ENCODE measurements around the gene E2F3. TPM values are rescaled to one million over a fixed set of nuclear protein-coding genes. Genes with fewer than 3 reads are reported as not detected.

The E2F3 gene
- 10 to 100 TPM in 1 of 2 donors, 1 to 10 TPM in 1; 6.5 to 12.4 TPM for total RNA-seq

DNA sequence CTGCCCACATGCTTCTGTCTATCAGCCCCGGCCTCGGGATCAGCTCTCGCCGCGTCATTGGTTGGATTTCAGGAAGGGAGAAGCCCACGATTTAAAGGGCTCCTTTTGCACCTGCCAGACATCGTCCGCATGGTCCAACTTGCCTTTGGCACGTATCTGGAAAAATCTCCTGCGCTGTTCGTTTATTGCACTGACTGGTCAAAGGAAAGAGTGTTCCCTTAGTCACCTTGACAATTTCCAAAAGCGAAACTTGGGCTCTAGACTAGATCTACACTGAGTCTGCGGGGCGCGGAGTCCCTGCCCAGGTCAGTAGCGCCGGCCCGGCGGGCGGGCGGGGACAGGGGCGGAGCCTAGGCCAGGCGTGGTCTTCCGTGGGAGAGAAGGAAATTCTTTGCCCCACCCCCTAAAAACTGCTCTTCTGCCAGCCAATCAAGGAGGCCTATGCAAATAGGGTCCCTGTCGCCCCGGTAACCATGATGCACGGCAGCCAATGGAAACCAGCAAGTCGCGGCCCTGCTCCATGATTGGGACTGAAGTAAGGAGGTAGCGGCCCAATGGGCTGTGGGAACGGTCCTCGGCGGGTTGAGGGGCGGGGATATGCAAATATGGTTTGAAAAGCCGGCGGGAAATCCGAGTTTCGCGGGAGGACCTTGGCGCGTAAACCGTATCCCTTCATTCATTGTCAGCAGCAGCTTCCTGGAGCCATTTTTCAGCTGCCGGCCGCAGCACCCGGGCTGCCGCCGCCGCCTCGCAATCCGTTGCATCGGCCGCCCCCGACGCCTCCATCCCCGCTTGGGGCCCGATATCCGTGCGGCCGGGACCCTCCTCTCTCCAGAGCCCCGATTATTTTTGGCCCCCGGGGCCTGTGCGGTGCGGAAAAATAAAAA lies at the start of gene E2F3:
Gene E2F3, plus strand, starts transcription at position 675 of the 887 bp plus-strand sequence. CDS start 354 bp downstream, outside the sequence.
- ATAC-seq (ENCODE audit: insufficient number of reproducible peaks, low FRiP score, low read depth), result peak; percentile 98
- Histone ChIP-seq H3K4me3 (peak within 1 kb of the TSS; percentile 98), H3K36me3 (no peaks in the 10 kb centered on the region), H3K9me3 (no peaks in the 10 kb centered on the region), H3K4me1 (ENCODE audit: control insufficient read depth in 1 of 2, low read depth in 2 of 2) (peaks cover 0 to 4% of the 10 kb centered on the region in 2 donors), H3K27me3 (replicated peaks; ENCODE audit: insufficient read depth) (no peaks in the 10 kb centered on the region), H3K27ac (peak within 1 kb of the TSS; percentile 86 to 95)
- peak; percentile 100 for DNase-seq (ENCODE audit: low spot score)
- TF ChIP-seq CTCF (IDR thresholded peaks at IDR 0.05), result no peak

- no peak for TF ChIP-seq CTCF (IDR thresholded peaks at IDR 0.05)
- Histone ChIP-seq H3K4me3 (no peak overlapping the region), H3K27me3 (replicated peaks; ENCODE audit: insufficient read depth) (no peaks in the 10 kb centered on the region), H3K4me1 (ENCODE audit: control insufficient read depth in 1 of 2, low read depth in 2 of 2) (no peaks in the 10 kb centered on the region), H3K27ac (no peak overlapping the region), H3K9me3 (no peaks in the 10 kb centered on the region), H3K36me3 (no peaks in the 10 kb centered on the region)
- ATAC-seq (ENCODE audit: insufficient number of reproducible peaks, low FRiP score, low read depth) (no peak), DNase-seq (ENCODE audit: low spot score) (no peak)
Measured at GRCh38 chr6:20352346-20352745, 49.3 kb upstream of the E2F3 start.

DNA sequence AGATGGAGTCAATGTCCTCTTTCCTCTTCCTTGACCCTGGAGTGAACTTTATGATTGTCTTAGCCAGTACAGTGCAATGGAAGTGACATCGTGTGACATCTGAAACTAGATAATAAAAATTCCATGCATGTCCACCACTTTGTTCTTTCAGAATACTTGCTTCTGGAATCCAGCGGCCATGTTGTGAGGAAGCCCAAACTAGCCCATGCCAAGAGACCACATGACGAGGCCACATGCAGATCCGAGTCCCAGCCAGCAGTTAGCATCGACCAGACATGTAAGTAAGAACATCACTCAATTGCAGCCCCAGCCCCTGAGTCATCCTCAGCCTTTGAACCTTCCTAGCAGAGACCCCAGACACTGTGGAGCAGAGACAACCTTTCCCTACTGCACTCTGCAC lies 48.5 kb upstream of the E2F3 start:
- TF ChIP-seq CTCF (IDR thresholded peaks at IDR 0.05), result no peak
- H3K9me3 ChIP-seq, result no peaks in the 10 kb centered on the region
- no peaks in the 10 kb centered on the region for H3K4me1 ChIP-seq (ENCODE audit: control insufficient read depth in 1 of 2, low read depth in 2 of 2)
- no peak for ATAC-seq (ENCODE audit: insufficient number of reproducible peaks, low FRiP score, low read depth)
- no peak overlapping the region for H3K4me3 ChIP-seq
- no peak overlapping the region for H3K27ac ChIP-seq
- no peaks in the 10 kb centered on the region for H3K36me3 ChIP-seq
- no peaks in the 10 kb centered on the region for H3K27me3 ChIP-seq (replicated peaks; ENCODE audit: insufficient read depth)
- DNase-seq (ENCODE audit: low spot score), result no peak

DNA sequence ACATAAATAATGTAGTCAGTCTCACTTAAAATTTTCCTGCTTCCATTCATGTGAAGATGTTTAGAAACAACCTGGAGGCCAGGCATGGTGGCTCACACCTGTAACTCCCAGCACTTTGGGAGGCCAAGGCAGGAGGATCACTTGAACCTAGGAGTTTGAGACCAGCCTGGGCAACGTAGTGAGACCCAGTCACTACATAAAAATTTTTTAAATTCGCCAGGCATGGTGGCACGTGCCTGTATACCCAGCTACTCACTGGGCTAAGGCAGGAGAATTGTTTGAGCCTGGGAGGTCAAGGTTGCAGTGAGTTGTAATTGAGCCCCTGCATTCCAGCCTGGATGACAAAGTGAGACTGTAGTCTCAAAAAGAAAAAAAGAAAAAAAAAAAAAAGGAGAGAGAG lies 47.3 kb upstream of the E2F3 start:
- TF ChIP-seq CTCF (IDR thresholded peaks at IDR 0.05), result no peak
- Histone ChIP-seq H3K9me3 (no peaks in the 10 kb centered on the region), H3K27ac (no peak overlapping the region), H3K27me3 (replicated peaks; ENCODE audit: insufficient read depth) (no peaks in the 10 kb centered on the region), H3K4me3 (no peak overlapping the region), H3K4me1 (ENCODE audit: control insufficient read depth in 1 of 2, low read depth in 2 of 2) (no peaks in the 10 kb centered on the region), H3K36me3 (no peaks in the 10 kb centered on the region)
- ATAC-seq (ENCODE audit: insufficient number of reproducible peaks, low FRiP score, low read depth) (no peak), DNase-seq (ENCODE audit: low spot score) (no peak)

DNA sequence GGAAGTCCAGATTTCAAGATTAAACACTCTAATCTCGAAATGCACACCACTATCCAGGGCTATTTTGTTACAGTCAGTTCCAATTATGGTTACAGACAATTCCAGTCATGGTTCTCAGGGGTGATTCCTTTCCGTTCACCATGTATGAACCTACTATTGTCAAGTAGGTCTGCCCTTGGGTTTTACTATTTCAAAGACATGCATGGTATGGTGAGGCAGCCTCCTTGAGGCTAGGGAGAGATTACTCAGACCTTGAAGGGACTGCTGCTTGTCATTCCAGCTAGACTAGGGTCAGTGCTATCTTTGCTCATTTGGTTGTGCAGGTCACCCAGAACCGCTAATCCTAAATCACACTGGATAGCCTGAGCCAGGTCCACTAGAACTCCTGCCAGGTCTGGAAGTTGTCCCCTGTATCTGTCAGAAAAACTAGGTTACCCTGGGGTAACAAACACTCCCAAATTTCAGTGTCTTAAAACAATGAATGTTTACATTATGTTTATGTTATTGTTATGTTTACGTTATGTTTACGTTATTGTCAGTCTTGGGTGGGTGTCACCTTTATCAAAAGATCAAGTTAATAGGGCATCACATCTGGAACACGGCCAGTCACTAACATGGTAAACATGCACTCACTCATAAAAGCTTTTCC lies 41.1 kb upstream of the E2F3 start:
- no peak for DNase-seq (ENCODE audit: low spot score)
- no peaks in the 10 kb centered on the region for H3K9me3 ChIP-seq

More for the DNA sequence above, 41.1 kb upstream of the E2F3 start:
- Histone ChIP-seq H3K27me3 (replicated peaks; ENCODE audit: insufficient read depth) (no peaks in the 10 kb centered on the region), H3K4me3 (no peak overlapping the region), H3K36me3 (no peaks in the 10 kb centered on the region), H3K4me1 (ENCODE audit: control insufficient read depth in 1 of 2, low read depth in 2 of 2) (no peaks in the 10 kb centered on the region), H3K27ac (no peak overlapping the region)
- ATAC-seq (ENCODE audit: insufficient number of reproducible peaks, low FRiP score, low read depth), result no peak
- TF ChIP-seq CTCF (IDR thresholded peaks at IDR 0.05), result no peak
